Adipocyte (in vitro differentiated cells): ENCODE measurements around the gene SLX9.
"Not testable (repeated sequence)": the region's sequence is repeated elsewhere in the genome, so short reads cannot be mapped to it uniquely, and the experiment has no call there.

Experiments
- DNase-seq: peaks from one replicate; pipeline ENCODE4 v3.0.0-alpha.2; 2015; ENCODE audit warnings: low read depth
- H3K27me3 ChIP-seq: replicated peaks from 2 replicates; pipeline ENCODE4 v1.7.0; 2013; ENCODE audit warnings: mild to moderate bottlenecking, low read length, moderate library complexity; ENCODE audit not compliant: control insufficient read depth, insufficient read depth
- H3K36me3 ChIP-seq: 2 replicates; pipeline ENCODE4 v1.7.0; 2013; ENCODE audit warnings: low read length, mild to moderate bottlenecking, moderate library complexity; ENCODE audit not compliant: control insufficient read depth, insufficient read depth, severe bottlenecking
- H3K4me1 ChIP-seq: 2 replicates; pipeline ENCODE4 v1.7.0; 2013; ENCODE audit warnings: mild to moderate bottlenecking, low read length, moderate library complexity; ENCODE audit not compliant: control insufficient read depth, insufficient read depth
- H3K4me3 ChIP-seq: 2 replicates; pipeline ENCODE4 v1.7.0; 2013; ENCODE audit warnings: mild to moderate bottlenecking, low read length, moderate library complexity
- H3K9ac ChIP-seq: 2 replicates; pipeline ENCODE4 v1.7.0; 2013; ENCODE audit warnings: mild to moderate bottlenecking, low read length, moderate library complexity
- H3K9me3 ChIP-seq: 2 replicates; pipeline ENCODE4 v1.7.0; 2013; ENCODE audit warnings: mild to moderate bottlenecking, low read length, moderate library complexity; ENCODE audit not compliant: control insufficient read depth

Gene SLX9

GRCh38 chr21:44911384-44912157, 28.3 kb upstream of the SLX9 start:
- Histone ChIP-seq H3K27me3 (peaks cover 28% of the 10 kb centered on the region), H3K9ac (no peak overlapping the region), H3K9me3 (no peaks in the 10 kb centered on the region), H3K36me3 (no peaks in the 10 kb centered on the region), H3K4me1 (peaks cover 20% of the 10 kb centered on the region), H3K4me3 (no peak overlapping the region)
- no peak for DNase-seq

DNA sequence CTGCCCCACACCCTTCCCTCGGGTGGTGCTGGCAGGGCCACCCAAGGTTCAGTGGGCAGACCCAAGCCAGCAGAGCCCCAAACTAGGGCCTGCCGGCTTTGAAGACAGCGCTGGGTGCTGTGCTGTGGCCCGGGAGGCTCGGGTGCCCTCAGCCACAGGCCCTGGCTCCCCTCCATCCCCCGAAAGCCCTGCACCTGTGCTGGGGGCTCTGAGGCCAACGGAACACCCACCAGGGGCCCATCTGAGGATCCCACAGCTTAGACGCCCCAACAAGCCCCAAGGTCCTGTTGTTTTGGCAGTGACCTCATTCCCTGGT, 27.7 kb upstream of the SLX9 start:
- peaks cover 27% of the 10 kb centered on the region for H3K27me3 ChIP-seq
- no peaks in the 10 kb centered on the region for H3K9me3 ChIP-seq
- no peak for DNase-seq
- H3K36me3 ChIP-seq, result no peaks in the 10 kb centered on the region
- peaks cover 20% of the 10 kb centered on the region for H3K4me1 ChIP-seq
- H3K4me3 ChIP-seq, result no peak overlapping the region
- no peak overlapping the region for H3K9ac ChIP-seq

DNA sequence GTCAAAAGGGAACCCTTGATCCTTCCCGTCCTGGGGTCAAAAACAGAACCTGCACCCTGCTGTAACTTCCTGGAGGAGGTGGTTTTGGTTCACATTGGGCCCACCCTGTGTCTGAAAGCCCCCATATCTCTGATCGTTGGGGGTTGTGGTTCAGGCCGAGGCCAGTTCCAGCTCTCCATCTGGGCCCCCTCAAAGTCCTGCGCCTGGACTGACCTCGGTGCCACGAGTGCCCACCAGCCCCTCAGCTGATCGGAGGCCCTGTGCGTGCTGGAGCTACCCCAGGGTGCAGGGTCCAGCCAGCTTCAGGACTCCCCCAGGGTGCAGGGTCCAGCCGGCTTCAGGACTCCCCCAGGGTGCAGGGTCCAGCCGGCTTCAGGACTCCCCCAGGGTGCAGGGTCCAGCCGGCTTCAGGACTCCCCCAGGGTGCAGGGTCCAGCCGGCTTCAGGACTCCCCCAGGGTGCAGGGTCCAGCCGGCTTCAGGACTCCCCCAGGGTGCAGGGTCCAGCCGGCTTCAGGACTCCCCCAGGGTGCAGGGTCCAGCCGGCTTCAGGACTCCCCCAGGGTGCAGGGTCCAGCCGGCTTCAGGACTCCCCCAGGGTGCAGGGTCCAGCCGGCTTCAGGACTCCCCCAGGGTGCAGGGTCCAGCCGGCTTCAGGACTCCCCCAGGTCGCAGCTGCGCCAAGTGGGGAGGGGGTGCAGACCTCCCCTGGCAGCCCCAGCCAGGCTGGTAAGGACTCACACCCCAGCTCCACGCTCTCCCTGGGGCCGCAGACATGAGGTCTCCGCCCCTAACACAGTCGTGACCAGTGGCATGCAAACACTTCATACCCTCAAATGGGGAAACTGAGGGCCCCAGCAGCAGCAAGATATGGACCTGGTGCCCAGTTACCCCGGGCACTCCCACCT, 27.1 kb upstream of the SLX9 start:
- H3K4me1 ChIP-seq, result peaks cover 18% of the 10 kb centered on the region
- H3K27me3 ChIP-seq, result peaks cover 30% of the 10 kb centered on the region
- not testable (repeated sequence) for DNase-seq, H3K36me3 ChIP-seq, H3K9ac ChIP-seq, H3K9me3 ChIP-seq, H3K4me3 ChIP-seq

GRCh38 chr21:44913425-44914175, 26.2 kb upstream of the SLX9 start:
- peaks cover 10% of the 10 kb centered on the region for H3K4me1 ChIP-seq
- peaks cover 37% of the 10 kb centered on the region for H3K27me3 ChIP-seq
- H3K36me3 ChIP-seq, result no peaks in the 10 kb centered on the region
- DNase-seq, result no peak
- H3K9ac ChIP-seq, result no peak overlapping the region
- no peak overlapping the region for H3K4me3 ChIP-seq
- no peaks in the 10 kb centered on the region for H3K9me3 ChIP-seq

- no peaks in the 10 kb centered on the region for H3K36me3 ChIP-seq
- peaks cover 7% of the 10 kb centered on the region for H3K4me1 ChIP-seq
- H3K4me3 ChIP-seq, result no peak overlapping the region
- H3K9ac ChIP-seq, result no peak overlapping the region
- H3K9me3 ChIP-seq, result no peaks in the 10 kb centered on the region
- no peak for DNase-seq
- peaks cover 37% of the 10 kb centered on the region for H3K27me3 ChIP-seq
These were observed 25.5 kb upstream of the SLX9 start for GRCh38 chr21:44914176-44914874.

DNA sequence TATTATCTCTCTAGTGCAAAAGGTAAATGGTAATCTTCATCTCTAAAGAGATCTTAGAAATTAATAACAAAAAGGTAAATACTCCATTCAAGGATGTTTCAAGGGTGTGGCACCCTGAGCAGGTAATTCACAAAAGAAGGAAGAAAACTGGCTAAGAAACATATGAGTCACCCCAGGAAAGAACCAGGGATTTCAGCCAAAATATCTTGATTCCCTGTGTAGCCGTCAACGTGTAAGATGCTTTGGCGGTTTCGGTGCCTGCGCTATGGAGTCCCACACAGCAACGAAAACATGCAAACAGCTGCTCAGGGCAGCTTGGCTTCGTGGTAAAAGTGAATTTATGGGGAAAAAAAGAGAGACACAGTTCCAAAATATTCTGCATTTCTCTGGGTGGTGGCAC, 22.9 kb upstream of the SLX9 start:
- no peak overlapping the region for H3K4me3 ChIP-seq
- H3K4me1 ChIP-seq, result no peaks in the 10 kb centered on the region
- no peak overlapping the region for H3K9ac ChIP-seq
- no peak for DNase-seq
- no peaks in the 10 kb centered on the region for H3K36me3 ChIP-seq
- peaks cover 43% of the 10 kb centered on the region for H3K27me3 ChIP-seq
- no peaks in the 10 kb centered on the region for H3K9me3 ChIP-seq

DNA sequence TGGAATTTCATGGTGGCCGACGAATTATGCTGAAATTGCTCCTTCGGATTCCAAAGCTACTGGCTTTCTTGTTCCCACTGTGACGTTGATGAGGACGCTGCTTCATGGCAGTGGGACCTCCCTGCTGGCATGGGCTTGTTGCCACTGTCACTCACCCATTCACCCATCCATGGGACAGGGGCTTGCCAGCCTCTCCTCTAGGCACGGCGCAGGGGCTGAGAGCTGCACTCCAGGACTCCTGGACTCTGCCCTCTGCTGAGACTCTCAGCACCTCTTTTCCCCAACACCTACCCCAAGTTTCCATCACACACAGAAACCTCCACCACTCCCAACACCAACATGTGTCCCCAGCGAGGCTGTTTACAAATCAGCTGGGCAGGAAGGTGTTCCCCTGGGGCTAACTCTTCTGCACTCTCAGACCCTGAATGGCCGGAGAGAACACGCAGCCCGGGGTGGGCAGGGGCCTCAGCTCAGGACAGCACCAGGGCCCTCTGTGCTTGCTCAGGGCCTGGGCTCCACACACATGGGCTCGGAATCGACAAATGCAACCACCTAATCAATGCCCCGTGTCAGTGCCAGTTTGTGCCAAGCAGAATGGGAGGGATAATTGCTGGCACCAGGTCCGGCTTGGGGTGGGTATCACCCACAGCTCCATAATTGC, 22.3 kb upstream of the SLX9 start:
- H3K36me3 ChIP-seq, result no peaks in the 10 kb centered on the region
- DNase-seq, result no peak
- no peak overlapping the region for H3K9ac ChIP-seq
- H3K27me3 ChIP-seq, result peaks cover 43% of the 10 kb centered on the region
- no peak overlapping the region for H3K4me3 ChIP-seq
- H3K4me1 ChIP-seq, result no peaks in the 10 kb centered on the region
- no peaks in the 10 kb centered on the region for H3K9me3 ChIP-seq

GRCh38 chr21:44918107-44918470, 21.7 kb upstream of the SLX9 start:
- Histone ChIP-seq H3K9ac (no peak overlapping the region), H3K27me3 (peaks cover 43% of the 10 kb centered on the region), H3K4me1 (no peaks in the 10 kb centered on the region), H3K4me3 (no peak overlapping the region), H3K9me3 (no peaks in the 10 kb centered on the region), H3K36me3 (no peaks in the 10 kb centered on the region)
- DNase-seq, result no peak

- Histone ChIP-seq H3K9me3 (no peaks in the 10 kb centered on the region), H3K4me1 (no peaks in the 10 kb centered on the region), H3K9ac (no peak overlapping the region), H3K27me3 (peaks cover 43% of the 10 kb centered on the region), H3K4me3 (no peak overlapping the region), H3K36me3 (no peaks in the 10 kb centered on the region)
- no peak for DNase-seq
These were observed 21.2 kb upstream of the SLX9 start for GRCh38 chr21:44918581-44919033.

GRCh38 chr21:44919111-44919912, 20.5 kb upstream of the SLX9 start:
- no peak overlapping the region for H3K9ac ChIP-seq
- no peaks in the 10 kb centered on the region for H3K36me3 ChIP-seq
- no peaks in the 10 kb centered on the region for H3K9me3 ChIP-seq
- no peak for DNase-seq
- peaks cover 43% of the 10 kb centered on the region for H3K27me3 ChIP-seq
- H3K4me3 ChIP-seq, result no peak overlapping the region
- no peaks in the 10 kb centered on the region for H3K4me1 ChIP-seq
